CD4-positive, alpha-beta T cell treated with Interleukin-4 for 4 hours (primary cell): ENCODE measurements around the gene FAM184B.

Experiments used
- DNase-seq: peaks from one replicate; pipeline ENCODE4 v3.0.0-alpha.2; 2020

The FAM184B gene

DNA sequence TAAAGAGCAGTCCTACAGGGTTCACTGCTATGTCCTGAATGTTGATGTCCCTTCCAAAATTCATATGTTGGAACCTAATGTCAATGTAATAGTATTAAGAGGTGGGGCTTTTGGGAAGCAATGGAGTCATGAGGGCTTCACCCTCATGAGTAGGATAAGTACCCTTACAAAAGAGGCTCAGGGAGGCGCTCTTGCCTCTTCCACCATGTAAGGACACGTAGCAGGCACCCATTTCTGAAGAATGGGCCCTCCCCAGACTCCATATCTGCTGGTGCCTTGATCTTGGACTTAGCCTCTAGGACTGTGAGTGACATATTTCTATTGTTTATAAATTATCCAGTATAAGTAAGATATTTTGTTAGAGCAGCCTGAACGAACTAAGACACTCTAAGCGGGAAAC is 151.2 kb downstream of the FAM184B start:
- DNase-seq: no peak

DNA sequence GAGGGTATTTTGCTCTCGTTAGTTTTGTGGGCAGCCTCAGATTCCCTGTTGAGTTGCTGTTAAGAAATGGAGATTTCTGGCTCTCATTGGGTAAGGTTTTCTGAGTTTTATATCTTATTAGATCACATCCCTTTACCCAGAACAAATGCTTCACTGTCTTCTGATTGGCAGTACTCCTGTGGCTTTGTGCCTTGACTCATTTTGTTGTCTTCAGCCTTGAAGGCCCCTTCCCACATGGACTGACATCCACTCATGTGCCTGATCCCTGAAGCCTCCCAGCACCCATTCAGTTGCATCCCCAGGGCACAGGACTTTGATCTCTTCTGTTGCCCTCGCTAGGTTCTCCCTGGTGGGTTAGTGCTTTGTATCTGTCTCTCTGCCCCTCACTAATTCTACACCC is 156.6 kb downstream of the FAM184B start:
- no peak for DNase-seq

DNA sequence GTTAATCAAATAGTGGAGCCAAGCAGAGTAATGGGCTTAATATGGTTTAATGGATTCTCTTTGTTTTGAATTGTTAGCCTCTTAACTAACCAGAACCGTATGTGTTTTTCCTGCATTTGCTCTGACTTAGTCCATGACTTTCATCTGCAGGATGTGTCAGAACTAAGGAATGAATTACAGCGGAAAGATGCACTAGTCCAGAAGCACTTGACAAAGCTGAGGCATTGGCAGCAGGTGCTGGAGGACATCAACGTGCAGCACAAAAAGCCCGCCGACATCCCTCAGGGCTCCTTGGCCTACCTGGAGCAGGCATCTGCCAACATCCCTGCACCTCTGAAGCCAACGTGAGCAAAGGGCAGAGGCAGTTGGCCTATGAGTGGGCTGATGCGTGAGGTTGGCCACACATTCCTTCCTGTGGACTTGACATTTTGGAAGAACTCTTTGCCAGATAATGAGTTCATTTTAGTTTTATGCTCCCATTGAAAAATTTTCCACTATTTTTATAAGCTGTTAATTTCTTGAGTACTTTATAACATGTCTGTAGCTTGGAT is 157.9 kb downstream of the FAM184B start:
- no peak for DNase-seq

DNA sequence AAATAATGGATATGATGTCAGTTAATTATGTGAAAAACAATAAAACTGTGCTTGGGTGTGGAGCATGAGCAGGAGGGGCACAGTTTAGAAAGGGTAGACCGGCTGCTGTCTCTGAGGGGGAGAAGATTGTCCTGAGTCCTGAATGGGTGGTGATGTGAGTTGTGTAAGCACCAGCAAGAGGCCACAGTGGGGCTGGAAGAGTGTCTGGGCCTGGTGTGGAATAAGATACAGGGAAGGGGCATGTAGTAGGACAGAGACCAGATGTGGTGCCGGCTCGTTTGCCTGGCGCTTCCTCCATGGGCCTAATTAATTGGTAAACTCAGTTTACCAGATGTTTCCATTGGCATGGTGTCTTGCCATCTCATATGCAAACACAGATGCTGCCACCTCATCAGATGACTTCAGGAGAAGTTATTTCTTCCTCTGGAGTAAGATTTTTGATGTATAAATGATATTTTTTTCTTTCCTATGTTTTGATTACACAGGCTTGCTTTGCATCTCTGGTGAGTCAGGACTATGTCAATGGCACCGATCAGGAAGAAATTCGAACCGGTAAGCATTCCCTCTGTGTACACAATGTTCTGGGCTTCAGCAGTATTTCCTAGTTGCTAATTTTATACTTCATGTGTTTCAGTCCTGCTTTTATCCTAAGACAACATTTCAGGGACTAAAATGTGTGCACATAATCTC is 161.9 kb downstream of the FAM184B start:
- DNase-seq: no peak

DNA sequence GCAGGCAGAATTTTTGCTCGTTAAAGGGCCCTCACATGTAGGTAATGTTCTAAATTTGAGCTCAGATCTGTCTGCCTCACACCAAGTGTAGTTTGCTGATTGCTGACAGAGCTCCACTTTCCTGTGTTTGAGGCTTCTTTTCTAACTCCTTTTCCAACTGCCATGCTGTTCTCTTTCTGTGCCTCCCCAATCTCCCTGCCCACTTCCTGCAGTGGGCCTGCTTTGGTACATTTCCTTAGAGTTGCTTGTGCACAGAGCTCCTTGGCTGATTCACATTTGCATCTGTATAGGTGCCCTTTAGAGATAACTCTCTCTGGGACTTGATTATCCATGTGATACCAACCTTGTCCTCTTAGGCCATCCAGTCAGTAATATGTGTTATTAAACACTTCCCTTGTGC is 162.5 kb downstream of the FAM184B start:
- DNase-seq: no peak

DNA sequence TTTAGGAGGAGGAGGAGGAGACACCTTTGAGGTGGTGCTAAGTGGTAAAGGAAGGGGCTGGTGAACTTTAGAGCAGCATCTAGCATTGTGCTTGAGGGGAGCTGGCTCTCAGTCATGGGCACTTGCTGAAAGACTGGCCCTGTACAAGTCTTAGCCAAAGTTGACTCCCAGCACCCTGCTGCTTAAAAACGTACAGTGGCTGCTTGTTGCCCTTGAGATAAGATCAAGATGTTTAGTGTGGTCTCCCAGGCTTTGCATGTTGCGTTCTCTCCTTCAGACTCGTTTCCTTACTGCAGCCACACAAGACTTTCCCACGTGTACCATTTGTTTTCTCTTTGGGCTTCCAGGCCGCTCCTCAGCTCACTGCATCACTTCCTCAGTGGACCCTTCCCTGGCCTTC is 165.1 kb downstream of the FAM184B start:
- DNase-seq: no peak

DNA sequence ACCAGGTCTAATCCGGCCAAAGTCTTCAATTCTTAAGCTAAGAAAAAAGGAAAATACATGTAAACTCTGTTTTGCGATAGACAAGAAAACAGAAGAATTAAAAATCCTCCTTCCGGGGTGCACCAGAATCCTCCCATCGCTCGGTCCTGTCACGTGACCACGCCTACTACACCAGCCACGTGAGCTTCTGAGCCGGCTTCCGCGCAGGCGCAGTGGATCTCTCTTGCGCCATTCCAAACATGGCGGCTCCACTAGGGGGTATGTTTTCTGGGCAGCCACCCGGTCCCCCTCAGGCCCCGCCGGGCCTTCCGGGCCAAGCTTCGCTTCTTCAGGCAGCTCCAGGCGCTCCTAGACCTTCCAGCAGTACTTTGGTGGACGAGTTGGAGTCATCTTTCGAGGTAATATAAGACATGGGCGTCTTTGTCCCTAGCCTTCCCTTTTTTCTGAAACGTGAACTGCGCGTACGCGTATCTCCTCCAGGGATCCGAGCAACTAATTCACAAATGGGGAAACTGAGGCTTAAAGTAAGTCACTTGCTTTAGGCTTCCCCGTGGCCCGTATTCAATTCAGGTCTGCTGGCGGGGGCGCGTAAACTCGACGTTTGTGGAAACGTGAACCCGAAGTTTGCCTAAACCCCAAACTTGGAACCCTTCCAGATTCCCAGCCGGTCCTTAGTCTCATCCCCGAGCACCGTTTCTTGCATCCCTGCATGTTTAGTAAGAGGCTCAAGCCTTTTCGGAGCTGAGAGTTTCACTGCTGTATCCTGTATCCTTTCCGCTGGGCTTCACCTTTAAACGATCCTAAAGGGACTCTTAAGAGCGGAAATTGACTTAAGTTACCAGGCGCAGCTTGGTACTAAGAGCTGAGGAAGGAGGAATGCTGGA is 166.8 kb downstream of the FAM184B start, which contains the start of gene MED28:
TSS of gene MED28 (plus strand) at position 226 of the 884 bp plus-strand sequence. CDS start at position 240, 14 bp downstream.
- peak; percentile 95 for DNase-seq

DNA sequence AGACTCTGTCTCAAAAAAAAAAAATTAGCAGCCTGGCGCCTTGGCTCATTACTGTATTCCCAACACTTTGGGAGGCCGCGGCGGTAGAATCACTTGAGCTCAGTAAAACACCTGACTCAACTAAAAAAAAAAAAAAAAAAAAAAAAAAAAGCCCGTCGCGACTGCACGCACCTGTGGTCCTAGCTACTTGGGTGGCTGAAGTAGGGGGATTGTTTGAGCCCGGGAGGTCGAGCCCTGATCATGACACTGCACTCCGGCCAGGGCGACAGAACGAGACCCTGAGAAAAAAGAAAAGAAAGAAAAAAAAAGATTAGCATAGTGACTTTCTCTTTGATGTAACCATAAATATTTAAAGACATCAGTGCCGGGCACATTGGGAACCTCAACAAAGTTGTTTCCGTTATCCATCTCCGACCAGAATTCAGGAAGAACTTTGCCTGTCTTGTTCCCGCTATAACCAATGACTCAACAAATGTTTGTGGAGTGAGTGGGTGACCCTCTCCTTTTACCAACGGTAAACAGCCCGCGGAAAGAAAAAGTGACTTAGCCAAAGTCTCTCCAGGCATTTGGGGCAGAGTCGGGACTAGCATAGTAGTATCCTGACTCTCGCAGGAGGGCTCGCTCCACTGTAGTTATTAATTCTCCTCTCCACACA is 167.5 kb downstream of the FAM184B start:
- no peak for DNase-seq

DNA sequence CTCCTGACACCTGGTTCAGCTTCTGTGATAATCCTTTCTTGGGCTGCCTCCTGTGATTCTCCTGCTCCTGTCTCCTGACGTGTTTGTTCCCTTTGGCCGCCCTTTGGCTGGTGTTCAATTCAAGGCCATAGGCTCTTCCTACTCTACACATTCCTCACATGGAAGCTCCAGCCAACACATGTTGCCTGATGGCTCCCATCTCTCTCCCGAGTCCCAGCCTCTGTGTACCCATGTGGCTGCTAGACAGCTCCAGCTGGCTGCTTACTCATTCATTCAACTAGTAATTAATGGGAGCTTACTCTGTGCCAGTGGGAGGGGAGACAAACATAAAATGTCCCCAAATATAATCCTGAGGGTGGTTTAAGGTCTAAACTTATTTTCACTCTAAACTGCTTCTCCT is 176.2 kb downstream of the FAM184B start:
- DNase-seq: no peak

DNA sequence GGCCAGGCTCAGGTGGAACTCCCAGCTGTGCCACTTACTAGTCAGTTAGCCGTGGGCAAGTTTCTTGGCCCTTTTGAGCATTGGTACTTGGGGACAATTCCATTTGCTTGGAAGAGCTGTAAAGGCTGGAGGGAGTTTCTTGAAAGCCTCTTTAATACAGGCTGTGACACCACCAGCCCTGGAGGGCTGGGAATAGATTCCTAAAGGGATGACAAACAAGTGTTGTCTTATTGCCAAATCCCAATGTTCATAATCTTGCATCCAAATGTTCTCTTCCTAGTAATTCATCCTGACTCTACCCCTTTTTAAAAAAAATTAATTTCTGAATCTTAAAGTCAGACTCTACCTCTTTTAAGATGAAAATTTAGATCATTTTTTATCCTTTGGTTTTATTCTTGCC is 181.6 kb downstream of the FAM184B start:
- DNase-seq: no peak

DNA sequence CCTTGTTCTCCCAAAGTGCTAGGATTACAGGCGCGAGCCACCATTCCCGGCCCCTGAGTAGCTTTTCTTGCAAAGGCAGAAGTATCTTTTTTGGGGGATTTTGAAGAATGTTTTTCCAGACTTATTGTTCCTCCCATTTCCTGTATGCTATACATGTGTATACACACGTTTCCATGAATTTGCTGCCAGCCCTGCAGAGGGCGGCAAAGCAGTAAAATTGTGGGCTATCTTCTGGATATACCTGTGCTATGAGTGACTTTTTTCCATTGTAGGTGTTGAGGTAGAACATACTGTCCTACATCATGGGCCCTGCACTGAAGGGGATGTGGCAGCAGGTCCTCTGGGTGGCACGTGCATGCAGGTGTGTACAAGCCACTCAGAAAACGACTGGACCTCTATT is 183.9 kb downstream of the FAM184B start:
- DNase-seq: no peak

DNA sequence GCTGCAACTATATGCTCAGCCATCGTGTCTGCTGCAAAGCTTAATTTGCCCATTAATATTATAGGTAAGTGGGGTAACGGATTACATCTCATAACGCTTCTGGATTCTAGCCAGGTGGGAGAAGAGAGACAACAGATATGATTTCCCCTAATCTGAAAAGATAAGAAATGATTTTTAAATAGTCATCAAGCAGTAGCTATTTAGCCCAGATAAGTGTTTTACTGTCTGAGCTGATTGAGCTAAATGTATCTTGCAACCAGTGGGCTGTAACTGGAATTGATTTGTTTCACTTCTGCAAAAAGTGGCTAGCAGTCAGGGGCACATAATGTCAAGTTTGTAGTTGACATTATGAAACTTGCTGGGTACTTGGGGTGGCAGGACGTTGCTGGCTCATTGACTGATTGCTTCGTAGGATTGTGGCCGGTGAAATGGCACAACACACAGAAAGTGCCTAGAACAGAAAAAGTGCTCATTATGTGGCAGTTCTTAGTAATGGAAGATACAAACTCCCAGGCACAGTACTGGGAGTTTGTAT is 185.9 kb downstream of the FAM184B start:
- no peak for DNase-seq

DNA sequence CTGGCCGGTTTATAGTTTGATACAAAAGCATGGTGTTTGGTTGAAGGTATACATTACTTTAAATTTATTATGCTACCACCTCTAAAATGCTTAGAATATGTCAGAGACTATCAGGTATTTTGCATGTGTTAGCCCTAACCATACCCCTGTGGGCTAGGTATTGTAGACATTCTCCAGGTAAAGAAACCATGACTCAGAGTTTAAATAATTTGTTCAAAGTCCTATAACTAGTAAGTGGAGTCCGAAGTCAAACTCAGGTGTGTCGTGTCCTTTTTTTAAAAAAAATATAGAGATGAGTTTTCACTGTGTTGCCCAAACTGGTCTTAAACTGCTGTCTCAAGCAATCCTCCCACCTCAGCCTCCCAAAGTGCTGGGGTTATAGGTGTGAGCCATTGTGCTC is 192.1 kb downstream of the FAM184B start:
- DNase-seq: no peak

DNA sequence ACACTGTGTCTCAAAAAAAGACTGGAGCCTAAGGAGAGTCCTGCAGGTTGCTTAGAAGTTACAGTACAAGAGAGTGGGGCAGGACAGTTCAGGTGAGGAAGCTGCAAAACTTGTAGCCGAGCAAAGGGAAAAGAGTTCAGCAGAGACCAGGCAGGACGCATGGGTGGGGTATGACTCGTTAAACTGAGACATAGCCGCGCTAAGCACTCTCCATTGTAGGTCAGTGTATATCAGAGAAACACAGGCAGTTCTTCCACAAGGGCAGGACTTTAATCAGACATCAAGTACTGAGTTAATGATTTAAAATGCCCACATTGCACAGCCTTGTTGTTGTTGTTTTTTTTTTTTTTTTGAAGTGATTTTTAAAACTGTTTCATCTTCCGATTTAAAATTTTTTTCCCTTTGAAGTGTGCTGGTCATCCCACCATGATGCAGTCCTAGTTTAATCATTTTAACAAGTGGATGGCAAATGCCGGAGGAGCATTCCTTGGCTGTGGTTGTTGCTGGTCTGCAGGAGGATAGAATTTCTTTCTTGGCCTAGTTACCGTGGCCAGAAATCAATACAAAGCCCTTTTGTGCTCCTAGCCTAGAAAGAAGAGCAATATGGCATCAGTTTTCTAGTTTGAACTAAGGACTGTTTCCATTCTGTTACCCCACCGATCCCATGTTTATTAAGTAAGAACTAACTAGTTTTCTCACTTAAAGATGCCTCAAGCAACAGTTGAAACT is 194.2 kb downstream of the FAM184B start:
- DNase-seq: no peak

DNA sequence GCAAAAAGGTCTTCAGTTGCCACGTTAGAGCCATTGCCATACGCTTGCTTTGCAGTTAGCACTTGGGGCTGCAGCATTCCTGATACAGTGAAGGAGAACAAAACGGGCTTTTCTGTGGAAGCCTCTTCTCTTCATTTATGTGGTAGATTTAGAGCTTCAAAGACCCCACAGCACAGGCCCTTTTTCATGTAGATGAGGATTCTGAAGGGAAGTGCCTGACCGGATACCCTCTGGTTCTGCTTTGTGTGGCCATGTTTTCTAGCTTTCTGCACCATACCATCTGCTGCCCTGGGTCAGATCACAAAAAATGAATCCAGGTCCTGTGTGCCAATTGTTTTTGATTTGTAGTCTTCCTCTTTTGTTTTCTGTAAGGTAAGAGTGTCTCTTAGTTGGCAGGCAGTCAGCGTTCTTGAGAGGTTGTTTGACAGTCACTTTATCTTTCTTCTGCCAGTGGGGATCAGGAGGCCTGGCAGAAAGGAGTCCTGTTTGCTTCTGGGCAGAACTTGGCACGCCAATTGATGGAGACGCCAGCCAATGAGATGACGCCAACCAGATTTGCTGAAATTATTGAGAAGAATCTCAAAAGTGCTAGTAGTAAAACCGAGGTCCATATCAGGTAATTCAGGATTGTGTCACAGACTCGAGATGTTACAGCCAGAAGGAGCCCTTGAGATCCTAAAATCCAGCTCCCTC is 196.8 kb downstream of the FAM184B start:
- DNase-seq: no peak

DNA sequence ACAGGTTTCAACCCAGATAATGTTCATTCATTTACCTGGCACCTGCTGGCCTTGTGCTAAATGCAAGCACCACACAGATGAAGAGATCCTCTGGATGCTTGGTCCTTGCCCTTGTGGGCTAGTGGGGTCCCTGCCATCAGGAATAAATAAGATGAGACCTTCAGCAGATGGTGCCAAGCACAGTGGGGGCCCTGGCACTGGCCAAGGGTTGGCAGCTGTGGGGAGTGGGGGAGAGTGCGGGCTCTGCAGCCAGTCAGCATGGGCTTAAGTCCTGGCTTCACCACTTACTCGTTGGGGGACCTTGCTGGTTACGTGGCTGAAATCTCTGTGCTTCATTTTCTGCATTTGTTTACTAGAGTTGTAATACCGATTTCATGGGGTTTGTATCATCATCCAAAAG is 197.5 kb downstream of the FAM184B start:
- DNase-seq: no peak

DNA sequence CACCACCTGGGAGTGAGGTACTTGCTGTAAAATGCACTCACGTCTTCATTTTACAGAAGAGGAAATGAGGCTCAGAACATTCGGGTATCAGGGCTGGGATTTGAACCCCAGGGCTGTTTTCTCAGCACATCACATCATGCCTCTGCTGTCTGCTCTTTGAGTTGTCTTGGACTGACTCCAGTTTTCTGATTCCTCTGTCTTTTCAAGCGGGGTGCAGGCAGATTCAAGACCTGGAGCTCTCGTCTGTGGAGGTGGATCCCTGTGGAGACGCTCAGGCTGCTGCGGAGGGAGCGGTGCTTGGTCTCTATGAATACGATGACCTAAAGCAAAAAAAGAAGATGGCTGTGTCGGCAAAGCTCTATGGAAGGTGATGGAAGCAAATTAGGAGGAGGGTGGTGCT is 198.1 kb downstream of the FAM184B start:
- DNase-seq: no peak

DNA sequence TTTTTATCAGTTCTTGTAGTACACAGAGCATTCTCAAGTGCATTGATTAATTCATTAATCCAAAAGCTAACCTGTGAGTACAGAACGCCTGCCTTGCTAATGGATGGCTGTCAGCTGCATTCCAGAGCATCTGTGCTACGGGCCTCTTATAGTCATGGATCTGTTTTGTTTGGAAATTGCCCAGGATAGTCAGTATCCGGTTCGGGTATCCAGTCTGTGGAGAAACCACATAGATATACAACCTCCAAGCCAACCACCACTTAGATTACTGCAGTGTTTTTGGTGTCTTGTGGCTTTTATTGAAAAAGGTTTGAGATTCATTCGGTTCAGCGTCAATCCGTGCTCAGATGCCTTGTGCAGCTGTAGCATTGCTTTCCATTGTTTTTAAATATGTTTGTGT is 200.5 kb downstream of the FAM184B start:
- no peak for DNase-seq
